ENCODE data around the gene CREB3L1.

The CREB3L1 gene, protein sequence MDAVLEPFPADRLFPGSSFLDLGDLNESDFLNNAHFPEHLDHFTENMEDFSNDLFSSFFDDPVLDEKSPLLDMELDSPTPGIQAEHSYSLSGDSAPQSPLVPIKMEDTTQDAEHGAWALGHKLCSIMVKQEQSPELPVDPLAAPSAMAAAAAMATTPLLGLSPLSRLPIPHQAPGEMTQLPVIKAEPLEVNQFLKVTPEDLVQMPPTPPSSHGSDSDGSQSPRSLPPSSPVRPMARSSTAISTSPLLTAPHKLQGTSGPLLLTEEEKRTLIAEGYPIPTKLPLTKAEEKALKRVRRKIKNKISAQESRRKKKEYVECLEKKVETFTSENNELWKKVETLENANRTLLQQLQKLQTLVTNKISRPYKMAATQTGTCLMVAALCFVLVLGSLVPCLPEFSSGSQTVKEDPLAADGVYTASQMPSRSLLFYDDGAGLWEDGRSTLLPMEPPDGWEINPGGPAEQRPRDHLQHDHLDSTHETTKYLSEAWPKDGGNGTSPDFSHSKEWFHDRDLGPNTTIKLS

GRCh38 chr11:46277622-46278386 is at the start of gene CREB3L1:
Gene CREB3L1 (plus strand): TSS chr11:46277662. CDS start chr11:46278112, 450 bp downstream.
- no peak for DNase-seq (ENCODE audit: low read depth in 2 of 2, low spot score in 1 of 2)

GRCh38 chr11:46229230-46229629 is 48.2 kb upstream of the CREB3L1 start:
- no peak for DNase-seq (ENCODE audit: low read depth in 2 of 2, low spot score in 1 of 2)

GRCh38 chr11:46234311-46234710 is 43.2 kb upstream of the CREB3L1 start:
- no peak for DNase-seq (ENCODE audit: low read depth in 2 of 2, low spot score in 1 of 2)

- no peak for DNase-seq (ENCODE audit: low read depth in 2 of 2, low spot score in 1 of 2)
These were observed 41.4 kb upstream of the CREB3L1 start for GRCh38 chr11:46235777-46236688.

GRCh38 chr11:46236918-46237247 is 40.6 kb upstream of the CREB3L1 start:
- DNase-seq (ENCODE audit: low read depth in 2 of 2, low spot score in 1 of 2), result no peak

GRCh38 chr11:46237248-46238077 is 40.0 kb upstream of the CREB3L1 start:
- DNase-seq (ENCODE audit: low read depth in 2 of 2, low spot score in 1 of 2), result peak in 1 of 2 donors; percentile 17

GRCh38 chr11:46238078-46238966 is 39.1 kb upstream of the CREB3L1 start:
- peak in 1 of 2 donors; percentile 27 for DNase-seq (ENCODE audit: low read depth in 2 of 2, low spot score in 1 of 2)

- peak; percentile 49 to 55 for DNase-seq (ENCODE audit: low read depth in 2 of 2, low spot score in 1 of 2)
These were observed 38.3 kb upstream of the CREB3L1 start for GRCh38 chr11:46238967-46239800.

DNA sequence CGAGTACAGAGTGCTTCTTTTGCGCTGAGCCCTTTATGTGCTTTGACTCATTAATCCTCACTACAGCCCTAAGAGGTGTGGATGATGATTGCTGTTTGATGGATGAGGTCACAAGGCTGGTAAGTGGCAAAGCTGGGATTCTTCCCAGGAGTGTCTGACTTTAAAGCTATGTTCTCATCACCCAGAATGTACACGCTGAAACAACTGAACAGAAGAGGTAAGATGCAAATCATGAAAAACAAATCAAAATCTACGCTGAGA is 37.7 kb upstream of the CREB3L1 start:
- no peak for DNase-seq (ENCODE audit: low read depth in 2 of 2, low spot score in 1 of 2)

DNA sequence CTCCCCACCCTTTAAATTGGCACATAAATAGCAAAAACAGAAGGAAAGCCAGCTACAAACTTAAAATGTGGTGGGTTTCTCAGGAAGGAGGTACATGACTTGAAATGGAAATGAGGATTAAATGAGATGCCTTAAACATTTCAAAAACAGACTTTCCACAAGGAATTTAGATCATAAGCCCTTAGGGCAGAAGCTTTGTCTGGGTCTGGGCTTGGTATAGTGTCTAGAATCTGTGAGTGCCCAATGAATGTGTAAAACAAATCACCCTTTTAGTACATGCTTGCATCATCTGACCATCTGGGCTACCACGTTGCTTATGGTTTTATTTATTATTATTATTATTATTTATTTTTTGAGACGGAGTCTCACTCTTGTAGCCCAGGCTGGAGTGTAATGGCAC is 37.1 kb upstream of the CREB3L1 start:
- no peak for DNase-seq (ENCODE audit: low read depth in 2 of 2, low spot score in 1 of 2)

DNA sequence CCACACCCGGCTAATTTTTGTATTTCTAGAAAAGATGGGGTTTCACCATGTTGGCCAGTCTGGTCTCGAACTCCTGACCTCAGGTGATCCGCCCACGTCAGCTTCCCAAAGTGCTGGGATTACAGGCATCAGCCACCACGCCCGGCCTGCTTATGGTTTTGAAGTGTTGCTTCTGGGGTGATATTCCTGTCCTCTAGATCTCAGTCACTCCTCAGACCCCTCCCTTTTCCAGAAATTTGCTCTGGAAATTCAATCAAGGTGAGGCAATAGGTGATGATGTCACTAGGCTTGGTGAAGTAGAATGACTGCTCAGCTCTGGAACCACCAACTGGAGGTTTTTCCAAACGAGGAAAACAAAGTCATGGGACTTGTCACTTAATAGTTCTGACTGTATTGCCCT is 36.6 kb upstream of the CREB3L1 start:
- DNase-seq (ENCODE audit: low read depth in 2 of 2, low spot score in 1 of 2), result no peak

DNA sequence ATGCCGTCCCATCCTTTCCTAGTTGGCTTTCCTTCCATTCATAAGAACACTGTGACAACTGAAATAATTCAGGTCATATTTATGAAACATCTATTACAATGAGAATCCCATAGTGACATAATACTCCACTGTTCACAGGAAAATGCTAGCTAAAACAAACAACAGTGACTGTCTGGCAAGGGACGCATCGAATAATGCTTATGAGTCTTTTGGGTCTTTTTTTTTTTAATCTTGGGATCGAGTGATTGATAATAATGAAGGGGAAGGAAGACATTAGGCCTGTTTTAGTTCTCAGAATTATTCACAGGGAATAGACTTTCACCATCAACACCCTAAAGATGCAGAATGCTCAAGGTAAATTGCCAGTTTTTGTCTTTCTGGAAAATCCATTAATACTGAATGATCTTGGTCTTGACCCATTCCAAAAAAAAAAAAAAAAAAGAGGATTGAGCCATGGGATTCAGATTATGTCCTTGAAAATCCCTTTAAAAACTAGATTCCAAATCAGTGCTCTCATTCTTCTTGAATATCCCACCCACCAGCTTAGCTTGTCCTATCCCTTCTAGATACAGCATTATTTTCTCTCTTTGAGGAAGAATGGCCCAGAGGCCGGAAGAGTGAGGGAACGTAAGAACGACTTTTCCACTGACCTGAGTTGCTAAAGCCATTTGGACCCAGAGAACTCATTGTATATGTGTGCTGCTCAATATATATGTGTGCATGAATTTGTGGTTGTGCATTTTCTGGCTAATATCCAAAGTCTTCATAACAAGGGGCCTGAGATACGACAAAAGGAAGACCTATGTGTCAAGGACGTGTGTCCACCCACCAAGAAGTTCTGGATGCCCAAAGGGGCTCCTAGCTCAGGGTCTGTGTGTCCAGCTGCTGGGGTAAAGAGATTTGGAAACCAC is 35.2 kb upstream of the CREB3L1 start:
- DNase-seq (ENCODE audit: low read depth in 2 of 2, low spot score in 1 of 2), result no peak

DNA sequence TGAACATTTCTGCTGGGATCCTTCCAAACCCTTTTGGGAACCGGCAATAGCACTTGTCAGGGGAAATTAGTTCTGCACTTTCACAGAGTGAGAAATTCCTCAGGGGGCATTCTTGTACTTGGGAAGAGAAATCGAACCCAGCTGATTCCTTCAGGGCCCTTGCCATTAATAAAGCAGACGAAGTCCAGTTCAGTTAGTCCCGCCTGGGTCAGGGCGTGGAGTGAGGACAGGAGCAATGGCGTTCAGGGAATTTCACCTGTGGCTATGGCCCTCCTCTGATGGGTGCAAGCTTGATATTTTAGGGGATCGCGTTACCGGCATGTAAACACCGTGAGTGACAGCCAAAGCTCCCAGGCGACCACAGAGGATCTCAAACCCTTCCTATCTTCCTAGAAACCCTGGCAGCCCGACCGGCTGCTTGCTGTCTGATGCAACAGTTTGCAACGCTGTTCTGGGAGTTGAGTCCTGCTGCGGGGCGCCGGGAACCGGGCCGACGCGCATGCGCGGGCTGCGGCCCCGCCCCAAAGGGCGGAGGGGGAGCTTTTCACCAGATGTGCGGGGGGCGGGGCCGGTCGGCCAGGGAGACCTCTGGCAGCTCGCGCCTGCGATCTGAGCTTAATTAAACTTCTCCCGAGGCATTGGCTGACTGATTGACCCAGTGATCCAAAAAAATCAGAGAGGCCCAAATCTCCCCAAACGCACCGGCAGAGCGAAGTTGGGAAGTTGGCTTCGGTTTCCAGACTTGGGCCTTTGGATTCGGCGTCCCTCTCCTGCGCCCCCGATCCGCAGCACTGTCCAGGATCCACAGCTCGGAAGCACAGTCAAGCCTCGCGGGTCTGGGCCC is 34.3 kb upstream of the CREB3L1 start:
- DNase-seq (ENCODE audit: low read depth in 2 of 2, low spot score in 1 of 2), result peak; percentile 59 to 79

DNA sequence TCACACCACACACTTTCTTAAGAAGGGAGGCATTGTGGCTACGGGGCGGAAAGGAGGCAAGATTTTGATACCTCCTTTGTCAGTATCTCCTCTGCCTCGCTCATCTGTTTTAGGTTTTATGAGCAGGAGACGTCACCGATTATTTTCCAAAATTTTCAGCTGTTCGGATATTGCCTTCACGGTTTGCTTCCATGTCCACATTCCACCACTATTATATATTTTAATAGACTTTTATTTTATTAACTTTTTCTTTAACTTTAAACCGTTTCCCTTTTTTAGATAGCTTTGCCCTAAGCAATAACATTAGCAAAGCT is 33.7 kb upstream of the CREB3L1 start:
- no peak for DNase-seq (ENCODE audit: low read depth in 2 of 2, low spot score in 1 of 2)

DNA sequence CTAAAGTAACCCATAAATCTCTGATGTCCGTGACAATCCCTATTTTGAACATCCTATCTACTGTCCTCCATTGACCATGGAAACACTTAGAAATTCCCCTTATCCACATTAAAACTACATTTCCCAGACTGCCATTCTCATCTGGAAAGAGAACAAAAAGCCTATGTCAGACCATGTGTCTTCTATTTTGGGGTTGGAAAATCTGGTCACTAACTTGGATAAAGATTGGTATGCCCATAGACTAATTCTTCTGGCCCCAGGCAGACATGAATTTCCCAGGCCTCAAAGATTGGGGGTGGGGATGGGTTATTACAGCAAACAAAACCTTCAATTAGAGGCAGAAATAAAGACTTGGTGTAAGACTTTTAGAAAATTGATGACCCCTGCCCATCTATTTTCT is 30.9 kb upstream of the CREB3L1 start:
- no peak for DNase-seq (ENCODE audit: low read depth in 2 of 2, low spot score in 1 of 2)

GRCh38 chr11:46247090-46247489 is 30.4 kb upstream of the CREB3L1 start:
- no peak for DNase-seq (ENCODE audit: low read depth in 2 of 2, low spot score in 1 of 2)

DNA sequence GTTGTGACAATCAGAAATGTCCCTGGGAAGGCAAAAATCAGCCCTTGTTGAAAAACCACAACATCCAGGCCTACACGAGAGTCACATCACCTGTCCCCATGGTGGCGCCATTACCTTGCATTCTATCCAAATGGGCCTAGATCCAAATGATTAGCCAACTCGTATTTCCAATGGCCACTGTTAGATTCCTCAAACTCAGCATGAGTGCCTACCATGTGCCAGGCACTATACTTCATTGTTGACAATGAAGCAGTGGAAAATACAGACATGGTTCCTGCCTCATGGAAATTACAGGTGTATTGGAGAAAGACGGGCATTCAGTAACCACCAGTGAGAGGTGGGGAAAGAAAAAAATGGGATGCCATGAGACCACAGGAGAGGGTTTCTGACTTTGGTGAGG is 29.8 kb upstream of the CREB3L1 start:
- no peak for DNase-seq (ENCODE audit: low read depth in 2 of 2, low spot score in 1 of 2)
